Measurements from ENCODE around the gene FLOT1. TPM values are rescaled to one million over a fixed set of nuclear protein-coding genes. Genes with fewer than 3 reads are reported as not detected.
A peak's percentile ranks its signal among the peaks of the same experiment; 100 is the strongest.

FLOT1 gene
- total and polyA plus RNA-seq, 2 of the 13 experiments (the other 11 are each of a cell fraction or from before 2014, with no cell fraction given) = 82.3 to 130 TPM

- 0 out of 2 replicates have a peak, but pooled peaks have one; percentile 50 for TF ChIP-seq ZSCAN22 (CRISPR knock-in tag; IDR thresholded peaks at IDR 0.05)
- peak; percentile 79; the same call in 1 of the 2 replicates for TF ChIP-seq E2F2 (CRISPR knock-in tag; IDR thresholded peaks at IDR 0.05; ENCODE audit: borderline replicate concordance)
- TF ChIP-seq, protein P1, sequence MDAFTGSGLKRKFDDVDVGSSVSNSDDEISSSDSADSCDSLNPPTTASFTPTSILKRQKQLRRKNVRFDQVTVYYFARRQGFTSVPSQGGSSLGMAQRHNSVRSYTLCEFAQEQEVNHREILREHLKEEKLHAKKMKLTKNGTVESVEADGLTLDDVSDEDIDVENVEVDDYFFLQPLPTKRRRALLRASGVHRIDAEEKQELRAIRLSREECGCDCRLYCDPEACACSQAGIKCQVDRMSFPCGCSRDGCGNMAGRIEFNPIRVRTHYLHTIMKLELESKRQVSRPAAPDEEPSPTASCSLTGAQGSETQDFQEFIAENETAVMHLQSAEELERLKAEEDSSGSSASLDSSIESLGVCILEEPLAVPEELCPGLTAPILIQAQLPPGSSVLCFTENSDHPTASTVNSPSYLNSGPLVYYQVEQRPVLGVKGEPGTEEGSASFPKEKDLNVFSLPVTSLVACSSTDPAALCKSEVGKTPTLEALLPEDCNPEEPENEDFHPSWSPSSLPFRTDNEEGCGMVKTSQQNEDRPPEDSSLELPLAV (CRISPR knock-in tag; conservative IDR thresholded peaks at IDR 0.05; ENCODE audit: low read depth) = no peak
- no peak; the same call in 1 of the 2 replicates for TF ChIP-seq ZNF333 (CRISPR knock-in tag; IDR thresholded peaks at IDR 0.05; ENCODE audit: borderline replicate concordance)
- TF ChIP-seq KIAA2018 (CRISPR knock-in tag; IDR thresholded peaks at IDR 0.05; ENCODE audit: borderline replicate concordance) = peak; percentile 92; the same call in 1 of the 2 replicates
- TF ChIP-seq, protein P2, sequence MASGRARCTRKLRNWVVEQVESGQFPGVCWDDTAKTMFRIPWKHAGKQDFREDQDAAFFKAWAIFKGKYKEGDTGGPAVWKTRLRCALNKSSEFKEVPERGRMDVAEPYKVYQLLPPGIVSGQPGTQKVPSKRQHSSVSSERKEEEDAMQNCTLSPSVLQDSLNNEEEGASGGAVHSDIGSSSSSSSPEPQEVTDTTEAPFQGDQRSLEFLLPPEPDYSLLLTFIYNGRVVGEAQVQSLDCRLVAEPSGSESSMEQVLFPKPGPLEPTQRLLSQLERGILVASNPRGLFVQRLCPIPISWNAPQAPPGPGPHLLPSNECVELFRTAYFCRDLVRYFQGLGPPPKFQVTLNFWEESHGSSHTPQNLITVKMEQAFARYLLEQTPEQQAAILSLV (CRISPR knock-in tag; IDR thresholded peaks at IDR 0.05; ENCODE audit: borderline replicate concordance) = peak; percentile 75
- TF ChIP-seq RARG (CRISPR knock-in tag; IDR thresholded peaks at IDR 0.05; ENCODE audit: low read depth) = 0 out of 2 replicates have a peak, but pooled peaks have one; percentile 31
- peak; percentile 29; the same call in 1 of the 2 replicates for TF ChIP-seq ZNF121 (CRISPR knock-in tag; IDR thresholded peaks at IDR 0.05)
- TF ChIP-seq HOXA9 (CRISPR knock-in tag; IDR thresholded peaks at IDR 0.05; ENCODE audit: borderline replicate concordance) = no peak
- no peak for TF ChIP-seq ZSCAN20 (CRISPR knock-in tag; IDR thresholded peaks at IDR 0.05; ENCODE audit: borderline replicate concordance)
These were observed 39.4 kb upstream of the FLOT1 start (continued) for GRCh38 chr6:30781743-30782424.
